HG02870 (cell line): ENCODE results near the gene TRH.
"Not testable (repeated sequence)": the region's sequence is repeated elsewhere in the genome, so short reads cannot be mapped to it uniquely, and the experiment has no call there.

Source experiments
- ATAC-seq: cut with Tn5 transposase; IDR thresholded peaks from one replicate; pipeline ENCODE4 v1.9.1; 2021; ENCODE audit warnings: mild to moderate bottlenecking, moderate library complexity; ENCODE audit not compliant: unreplicated experiment

Gene TRH

DNA sequence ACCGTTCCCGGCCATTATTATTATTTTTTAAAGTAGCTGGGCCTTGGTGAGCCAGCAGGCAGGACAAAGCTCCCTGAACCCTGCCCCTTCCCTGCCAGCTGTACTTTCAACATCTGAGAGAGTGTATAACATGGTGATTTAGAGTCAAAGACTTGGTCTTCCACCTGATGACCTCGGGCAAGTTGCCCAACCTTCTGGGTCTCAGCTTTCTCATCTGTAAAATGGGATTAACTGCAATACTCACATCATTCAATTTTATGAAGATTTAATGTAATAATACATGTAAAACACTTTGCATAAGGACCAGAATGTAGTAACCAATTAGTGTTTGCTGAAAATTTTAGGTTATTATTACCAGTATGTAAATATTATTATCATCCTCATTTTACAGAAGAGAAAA, 11.9 kb upstream of the TRH start:
- ATAC-seq = no peak

DNA sequence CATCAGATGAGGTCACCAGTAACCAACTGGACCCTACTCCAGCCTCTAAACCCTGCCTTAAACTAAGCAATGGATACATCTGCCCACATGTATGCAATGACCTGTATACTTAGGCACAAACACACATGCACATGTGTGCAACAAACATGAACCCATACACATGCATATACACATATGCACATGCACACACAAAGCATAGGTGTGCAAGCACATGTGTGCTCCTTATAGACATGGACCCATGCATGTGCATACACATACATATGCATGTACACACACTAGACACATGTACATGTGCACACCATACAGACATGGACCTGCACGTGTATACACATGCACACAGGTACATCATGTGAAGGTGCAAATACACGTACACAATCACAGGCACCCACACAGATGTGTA, 8.6 kb upstream of the TRH start:
- ATAC-seq = no peak

DNA sequence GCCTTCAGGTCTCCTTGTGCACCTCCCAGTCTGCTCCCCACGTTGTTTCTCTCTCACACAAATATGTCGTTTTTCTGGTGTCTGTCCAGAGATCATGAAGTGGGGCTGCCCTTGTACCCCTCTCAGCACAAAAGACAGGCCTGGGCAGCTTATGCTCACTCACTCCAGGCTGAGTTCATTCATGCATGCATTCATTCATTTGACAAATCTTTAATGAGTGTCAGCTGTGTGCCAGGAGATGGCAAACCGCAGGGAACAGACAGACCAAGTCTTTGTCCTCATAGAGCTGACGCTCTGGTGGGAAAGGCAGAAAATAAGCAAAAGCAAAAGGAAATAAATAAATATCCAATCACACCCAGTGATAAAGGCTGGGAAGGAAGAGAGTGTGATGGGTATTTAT, 7.6 kb upstream of the TRH start:
- ATAC-seq = no peak

DNA sequence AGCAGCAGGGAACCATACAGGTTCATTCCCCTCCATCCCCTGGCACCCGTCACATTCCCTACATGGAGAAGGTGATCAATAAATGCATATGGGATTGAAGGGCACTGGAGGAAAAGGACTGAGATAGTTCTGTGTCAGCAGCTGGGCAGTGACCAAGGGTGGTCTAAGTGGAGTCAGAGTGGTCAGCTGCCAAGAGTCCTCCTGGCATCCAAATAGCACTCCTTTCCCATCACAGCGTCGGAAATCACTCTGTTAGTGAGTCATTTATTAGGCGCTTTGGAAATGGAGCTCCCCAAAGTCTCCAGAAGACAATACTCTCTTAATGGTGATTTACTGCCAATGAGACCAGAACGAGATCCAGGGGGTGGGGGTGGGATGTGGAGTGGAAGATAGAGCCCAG, 6.8 kb upstream of the TRH start:
- ATAC-seq = no peak

DNA sequence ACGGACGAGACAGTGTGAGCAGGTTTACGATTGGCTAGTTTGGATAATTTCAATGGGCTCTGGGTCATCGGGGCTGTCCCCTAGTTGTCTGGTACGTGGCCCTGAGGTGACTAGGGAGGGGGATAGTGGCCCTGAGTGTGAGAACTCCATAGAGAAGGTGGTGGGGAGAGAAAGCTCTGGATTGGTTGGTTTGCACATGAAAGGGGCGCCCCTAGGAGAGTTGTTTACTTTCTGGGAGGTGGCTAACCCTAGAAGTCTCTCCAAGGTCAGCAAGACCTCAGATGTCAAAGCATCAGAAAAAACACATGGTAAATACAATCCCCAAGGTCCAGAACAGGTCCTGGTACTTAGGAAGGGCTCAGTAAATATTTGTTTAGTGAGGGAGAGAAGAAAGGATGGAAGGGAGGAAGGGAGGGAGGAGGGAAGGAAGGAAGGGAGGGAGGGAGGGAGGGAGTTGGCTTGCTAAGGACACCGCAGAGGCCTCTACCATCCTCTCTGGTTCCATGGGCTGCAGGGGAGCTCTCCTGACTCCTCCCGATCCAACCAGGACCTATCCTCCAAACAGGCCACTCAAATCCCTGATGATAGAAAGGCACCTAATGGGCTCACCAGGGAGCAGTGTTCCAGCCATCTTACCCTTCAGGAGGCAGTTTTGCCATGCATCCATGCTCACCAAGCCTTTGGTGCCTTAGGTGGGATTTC, 3.0 kb upstream of the TRH start:
- no peak for ATAC-seq

DNA sequence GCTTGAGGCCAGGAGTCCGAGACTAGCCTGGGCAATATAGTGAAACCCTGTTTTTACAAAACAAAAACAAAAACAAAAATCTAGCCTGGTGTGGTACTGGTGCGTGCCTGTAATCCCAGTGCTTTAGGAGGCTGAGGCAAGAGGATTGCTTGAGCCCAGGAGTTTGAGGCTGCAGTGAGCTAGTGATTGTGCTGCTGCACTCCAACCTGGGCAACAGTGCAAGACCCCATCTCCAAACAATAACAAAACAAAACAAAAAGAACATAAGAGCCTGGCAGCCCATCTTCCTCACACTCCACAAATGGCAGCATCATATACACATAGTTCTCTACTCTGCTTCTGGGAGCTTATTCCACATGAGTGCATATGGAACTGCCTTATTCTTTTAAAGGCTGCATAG, 2.2 kb upstream of the TRH start:
- no peak for ATAC-seq

DNA sequence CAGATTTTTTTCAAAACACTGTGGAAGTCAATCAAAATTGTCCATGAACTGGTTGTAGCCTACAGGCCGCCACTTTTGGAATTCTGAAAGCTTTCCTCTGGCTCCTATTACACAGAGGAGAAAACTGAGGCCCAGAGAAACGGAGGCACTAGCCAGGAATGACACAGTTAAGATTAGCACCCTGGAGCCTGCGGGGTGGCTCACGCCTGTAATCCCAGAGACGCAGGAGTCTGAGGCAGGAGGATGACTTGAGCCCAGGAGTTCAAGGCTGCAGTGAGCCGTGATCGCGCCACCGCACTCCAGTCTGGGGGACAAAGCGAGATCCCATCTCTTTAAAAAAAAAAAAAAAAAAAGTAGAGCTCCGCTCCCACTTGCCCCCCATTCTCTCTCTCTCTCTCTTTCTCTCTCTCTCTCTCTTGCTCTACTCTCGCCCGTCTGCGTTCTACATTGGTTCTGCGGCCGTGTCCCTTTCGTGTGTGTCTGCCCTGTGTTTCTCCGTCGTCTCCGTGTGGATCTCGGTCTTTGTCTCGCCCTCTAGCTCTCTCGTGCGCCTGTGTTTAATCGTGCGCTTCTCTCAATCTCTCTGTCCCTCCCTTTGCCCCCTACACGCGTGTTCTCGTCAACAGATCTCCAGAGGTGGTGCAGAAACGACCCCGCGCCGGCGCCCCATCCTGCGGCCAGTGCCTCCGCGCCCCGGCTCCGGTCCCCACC, 512 bp upstream of the TRH start:
- no peak for ATAC-seq

DNA sequence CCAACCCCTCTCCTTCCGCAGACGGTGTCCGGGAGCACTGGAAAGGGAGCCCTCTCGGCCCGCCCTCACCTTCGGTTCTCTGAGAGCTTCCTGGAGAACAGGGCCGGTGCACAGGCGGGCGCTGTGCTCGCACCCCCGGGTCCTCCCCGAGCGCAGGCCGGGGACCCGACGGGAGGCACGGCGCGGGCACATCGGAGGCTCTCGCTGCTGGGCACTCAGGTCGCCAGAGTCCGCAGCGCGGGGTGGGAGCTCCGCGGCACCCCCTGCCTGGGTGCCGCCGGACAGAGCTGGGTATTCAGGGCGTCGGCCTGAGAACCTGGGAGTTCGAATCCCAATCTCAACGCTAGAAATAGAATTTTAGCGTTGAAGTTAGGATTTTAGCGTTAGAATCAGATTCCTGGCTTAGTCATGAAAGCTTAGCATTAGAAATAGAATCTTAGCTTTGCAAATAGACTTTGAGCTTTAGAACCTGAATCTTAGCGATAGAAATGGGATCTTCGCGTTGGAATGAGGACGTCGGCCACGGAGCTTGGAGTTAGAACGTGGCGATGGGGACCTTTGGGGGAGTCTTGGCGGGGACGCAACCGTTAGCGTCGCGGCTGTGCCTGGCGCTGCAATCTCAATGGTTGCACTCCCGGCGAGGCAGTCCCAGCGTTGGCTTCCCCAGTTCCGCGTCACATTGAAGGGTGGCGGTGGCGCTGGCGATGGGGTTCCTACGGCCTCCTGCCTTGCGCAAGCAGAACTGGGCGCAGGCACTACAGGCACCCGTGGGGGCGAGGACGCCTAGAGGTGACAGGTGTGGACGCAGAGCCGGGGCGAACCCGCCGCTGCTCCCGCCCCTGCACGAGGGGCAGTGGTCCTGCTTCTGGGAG, 549 bp downstream of the TRH start:
- no peak for ATAC-seq

DNA sequence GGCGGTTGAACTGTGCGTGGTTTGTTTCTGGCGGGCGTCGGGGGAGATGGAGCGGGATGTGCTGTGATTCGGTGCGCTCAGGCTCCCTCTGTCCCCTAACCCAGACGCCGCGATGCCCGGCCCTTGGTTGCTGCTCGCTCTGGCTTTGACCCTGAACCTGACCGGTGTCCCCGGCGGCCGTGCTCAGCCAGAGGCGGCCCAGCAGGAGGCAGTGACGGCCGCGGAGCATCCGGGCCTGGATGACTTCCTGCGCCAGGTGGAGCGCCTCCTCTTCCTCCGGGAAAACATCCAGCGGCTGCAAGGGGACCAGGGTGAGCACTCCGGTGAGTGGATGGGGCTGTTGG, 1.2 kb downstream of the TRH start:
- no peak for ATAC-seq

DNA sequence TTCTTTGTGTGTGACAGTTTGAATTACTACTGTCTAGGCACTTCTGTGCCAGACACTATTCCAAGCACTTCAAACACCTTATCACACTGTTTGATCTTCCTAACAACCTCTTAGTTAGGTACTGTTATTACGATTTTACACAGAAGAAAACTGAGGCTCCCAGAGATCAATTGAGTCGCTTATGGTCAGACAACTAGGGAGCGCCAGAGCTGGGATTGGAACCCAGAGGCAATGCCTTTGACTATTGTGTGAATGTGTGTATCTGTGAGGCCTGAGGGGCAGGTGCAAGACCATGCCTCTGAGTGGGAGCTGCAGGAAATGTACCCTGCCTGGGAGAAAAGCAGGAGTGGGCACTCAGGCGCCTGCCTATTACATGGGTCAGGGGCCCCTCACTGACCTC, 1.8 kb downstream of the TRH start:
- ATAC-seq = no peak

DNA sequence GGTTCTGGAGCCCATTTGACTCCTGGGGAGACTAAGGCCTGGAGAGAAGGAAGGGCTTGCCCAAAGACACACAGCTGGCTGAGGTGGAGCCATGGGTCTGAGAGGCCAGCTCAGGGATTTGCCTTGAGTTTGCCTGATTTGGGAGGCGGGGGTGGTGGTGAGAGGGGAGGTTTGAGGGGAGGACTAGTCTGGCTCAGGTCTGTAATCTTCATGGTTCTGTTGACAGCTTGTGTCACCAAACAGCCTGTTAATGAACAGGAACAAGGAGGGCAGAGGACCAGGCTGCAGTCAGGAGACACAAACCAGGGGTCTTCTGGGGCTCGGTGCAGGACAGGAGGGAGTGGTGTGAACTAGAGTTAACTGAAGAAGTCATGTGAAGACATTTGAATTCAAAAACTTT, 3.6 kb downstream of the TRH start:
- no peak for ATAC-seq

DNA sequence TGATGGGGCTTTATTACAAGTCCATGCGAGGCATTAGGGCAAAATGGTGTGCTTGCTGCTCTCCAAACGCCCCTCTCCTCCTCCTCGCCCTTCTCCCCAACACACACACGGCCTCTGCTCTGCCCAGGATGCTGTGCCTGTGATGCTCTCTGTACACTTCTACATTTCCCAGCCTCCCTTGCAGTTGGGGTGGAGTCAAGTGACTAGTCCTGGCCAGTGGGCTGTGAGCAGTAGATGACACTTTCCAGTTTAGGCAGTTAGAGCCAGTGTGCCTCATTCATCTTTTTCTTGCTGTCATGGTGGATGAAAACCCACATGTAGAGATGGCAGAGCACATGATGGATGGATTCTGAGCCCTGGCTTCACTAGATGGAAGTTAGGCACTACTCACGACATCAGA, 5.4 kb downstream of the TRH start:
- no peak for ATAC-seq

DNA sequence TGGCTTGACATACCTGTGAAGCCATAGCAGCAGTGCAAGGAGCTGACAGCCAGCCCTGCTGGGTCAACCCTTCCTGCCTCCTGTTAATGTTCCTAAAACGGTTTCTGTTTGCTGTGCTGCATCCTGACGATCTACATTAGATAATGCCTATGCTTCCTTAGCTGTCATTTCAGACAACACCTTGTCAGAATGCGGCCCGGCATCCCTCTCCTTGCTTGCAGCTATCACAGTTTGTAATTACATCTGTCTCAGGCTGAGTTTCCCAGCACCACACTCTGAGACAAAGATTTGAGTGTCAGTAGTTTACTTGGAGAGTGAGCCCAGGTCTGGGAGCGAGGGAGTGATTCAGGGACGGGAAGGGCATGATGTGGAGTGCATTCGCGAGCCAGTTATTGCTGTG, 9.0 kb downstream of the TRH start:
- no peak for ATAC-seq

DNA sequence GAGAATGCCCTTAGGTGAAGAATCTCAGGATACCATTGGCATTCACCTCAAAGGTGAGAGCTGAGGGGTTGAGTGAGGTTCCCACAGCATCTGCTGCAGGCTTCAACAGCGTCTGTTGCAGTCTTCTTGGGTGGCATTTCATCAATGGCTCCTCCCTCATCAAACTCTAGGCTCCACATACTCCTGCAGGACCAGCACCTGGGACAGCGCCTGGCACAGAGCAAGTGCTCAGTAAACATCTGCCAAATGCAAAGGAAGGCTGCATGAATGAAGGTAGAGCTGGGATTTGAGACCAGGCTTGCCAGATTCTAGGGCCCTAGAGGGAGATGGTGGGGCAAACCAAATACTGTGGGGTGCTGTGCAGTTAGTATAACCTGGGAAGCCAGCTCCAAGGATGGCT, 9.6 kb downstream of the TRH start:
- no peak for ATAC-seq

DNA sequence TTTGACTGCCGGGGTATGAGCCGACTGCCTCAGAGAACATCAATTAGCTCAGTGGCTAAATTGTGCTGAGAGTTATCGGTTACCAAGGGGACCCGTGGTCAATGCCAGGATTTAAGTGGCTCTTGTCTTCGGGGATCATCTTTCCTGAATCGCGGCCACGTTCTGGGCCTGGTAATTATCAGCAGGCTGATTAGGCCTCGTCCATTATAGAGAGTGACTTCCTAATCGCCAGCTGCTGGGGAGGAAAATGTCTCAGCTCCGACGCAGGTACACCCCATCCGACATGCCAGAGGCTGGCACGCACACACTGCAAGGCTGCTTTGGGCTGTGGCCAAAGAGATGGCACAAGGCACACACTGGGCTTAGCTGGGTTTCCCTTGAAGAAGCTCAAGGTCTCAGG, 10.6 kb downstream of the TRH start:
- no peak for ATAC-seq

DNA sequence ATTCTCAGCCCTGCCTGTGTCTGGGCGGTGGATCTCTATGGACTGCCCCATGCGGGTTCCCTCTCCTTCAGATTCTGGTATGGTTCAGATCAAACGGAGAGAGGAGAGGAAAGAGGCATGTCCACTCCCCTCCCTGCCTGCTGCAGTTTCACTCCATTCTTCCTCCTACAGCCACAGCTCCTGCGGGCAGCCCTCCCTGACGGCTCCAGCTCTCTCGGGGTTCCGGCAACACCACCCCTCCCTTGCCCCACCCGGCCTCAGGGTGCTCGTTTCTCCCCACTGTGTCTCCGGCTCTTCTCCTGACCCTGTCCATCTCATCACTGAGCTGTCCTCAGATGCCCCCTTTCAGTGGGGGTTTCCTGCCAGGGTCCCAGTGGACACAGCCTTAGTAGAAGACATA, 13.9 kb downstream of the TRH start:
- ATAC-seq = no peak

DNA sequence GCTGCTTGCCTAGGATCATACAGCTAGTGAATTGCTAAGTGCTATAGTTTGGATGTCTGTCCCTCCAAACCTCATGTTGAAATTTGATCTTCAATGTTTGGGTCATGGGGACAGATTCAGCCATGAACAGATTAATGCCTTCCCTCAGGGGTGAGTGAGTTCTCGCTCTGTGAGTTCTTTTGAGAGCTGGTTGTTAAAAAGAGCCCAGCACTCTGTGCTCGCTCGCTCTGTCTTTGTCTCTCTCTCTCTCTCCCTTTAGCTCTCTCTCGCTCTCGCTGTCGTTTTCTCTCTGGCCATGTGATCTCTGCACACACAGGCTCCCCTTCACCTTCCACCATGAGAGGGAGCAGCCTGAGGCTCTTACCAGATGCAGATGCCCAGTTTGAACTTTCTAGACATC, 14.9 kb downstream of the TRH start:
- ATAC-seq = no peak

DNA sequence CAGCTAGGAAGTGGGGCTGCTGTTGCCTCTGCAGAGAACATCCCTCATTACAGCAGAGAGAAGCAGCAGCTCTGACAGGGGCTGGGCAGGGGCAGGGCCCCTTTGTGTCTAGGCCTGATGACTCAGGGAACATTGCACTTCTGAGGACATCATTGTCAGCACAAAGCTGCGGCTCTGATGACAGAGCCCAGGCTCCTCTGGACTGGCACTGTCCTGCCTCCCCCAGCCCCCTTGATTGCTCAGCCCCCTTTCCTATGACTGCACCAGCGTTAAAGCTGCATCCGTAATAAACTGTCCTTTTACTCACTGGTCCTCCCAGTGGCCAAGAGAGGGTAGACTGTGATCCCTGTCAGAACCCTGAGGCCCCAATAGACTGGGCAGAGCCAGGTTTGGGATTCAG, 18.3 kb downstream of the TRH start:
- no peak for ATAC-seq

DNA sequence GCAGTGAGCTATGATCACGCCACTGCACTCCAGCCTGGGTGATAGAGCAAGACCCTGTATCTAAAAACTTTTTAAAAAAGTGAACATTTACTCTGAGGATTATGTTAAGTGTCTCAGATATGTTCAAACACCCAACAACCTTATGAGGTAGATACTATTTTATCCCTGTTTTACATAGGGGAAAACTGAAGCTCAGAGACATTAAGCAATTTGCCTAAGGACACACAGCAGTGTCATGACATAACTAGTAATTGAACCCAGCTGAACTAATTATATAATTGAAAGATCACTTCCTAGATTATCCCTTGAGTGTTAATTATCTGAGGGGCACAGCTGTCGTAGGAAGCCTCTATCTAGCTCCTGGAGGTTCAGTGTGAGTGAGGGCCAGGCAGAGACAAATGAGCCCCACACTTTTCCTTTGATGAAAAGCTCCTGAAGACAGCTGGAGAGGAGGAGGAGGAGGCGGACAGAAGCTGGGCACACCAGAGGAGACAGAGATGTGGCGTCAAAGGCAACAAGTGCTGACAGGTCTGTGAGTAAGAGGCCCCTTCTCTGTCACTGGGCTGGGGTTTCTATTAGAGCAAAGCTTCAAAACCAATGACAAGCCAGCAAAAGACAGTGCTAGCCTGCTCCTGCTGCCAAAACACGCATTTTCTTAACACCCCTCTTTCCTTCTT, 20.5 kb downstream of the TRH start:
- no peak for ATAC-seq

DNA sequence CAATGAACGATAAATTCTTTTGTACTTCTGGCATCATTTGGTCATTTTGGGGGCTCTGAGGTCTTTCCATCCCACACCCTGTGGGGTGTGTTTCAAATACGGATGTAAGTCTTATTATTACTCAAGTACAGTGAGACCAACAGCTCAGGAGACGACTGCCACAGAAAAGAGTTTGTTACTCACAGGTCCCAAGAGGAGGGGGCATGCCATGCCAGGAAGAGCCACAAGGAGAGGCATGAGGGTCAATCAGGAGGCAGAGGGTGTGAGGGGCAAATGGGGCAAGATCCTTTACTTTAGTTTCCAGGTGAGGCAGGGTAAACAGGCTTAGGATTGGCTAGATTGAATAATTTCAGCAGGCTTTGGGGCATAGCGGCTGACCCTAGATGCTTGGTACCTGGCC, 21.6 kb downstream of the TRH start:
- no peak for ATAC-seq

DNA sequence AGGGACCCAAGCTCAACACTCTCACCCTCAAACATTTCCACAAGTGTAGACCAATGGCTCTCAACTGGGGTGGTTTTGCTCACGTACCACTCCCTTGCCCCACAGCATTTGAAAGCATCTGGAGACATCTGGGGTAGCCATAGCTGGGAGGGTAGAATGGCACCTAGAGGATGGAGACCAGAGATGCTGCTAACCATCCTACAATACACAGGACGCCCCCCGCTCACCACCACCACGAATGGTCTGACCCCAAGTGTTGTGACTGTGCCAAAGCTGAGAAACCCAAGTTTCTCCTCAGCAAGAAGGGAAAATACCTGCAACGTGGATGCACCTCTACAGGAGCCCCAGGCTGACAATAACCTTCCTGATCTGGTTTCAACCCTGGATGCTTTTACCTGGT, 24.7 kb downstream of the TRH start:
- ATAC-seq = not testable (repeated sequence)
